ENCODE measurements around the gene NDUFC1. TPM values are rescaled to one million over a fixed set of nuclear protein-coding genes. Genes with fewer than 3 reads are reported as not detected.
A peak's percentile ranks its signal among the peaks of the same experiment; 100 is the strongest.

Gene NDUFC1
- total and polyA plus RNA-seq, 2 experiments from 2014 or later = 31.8 to 367 TPM

DNA sequence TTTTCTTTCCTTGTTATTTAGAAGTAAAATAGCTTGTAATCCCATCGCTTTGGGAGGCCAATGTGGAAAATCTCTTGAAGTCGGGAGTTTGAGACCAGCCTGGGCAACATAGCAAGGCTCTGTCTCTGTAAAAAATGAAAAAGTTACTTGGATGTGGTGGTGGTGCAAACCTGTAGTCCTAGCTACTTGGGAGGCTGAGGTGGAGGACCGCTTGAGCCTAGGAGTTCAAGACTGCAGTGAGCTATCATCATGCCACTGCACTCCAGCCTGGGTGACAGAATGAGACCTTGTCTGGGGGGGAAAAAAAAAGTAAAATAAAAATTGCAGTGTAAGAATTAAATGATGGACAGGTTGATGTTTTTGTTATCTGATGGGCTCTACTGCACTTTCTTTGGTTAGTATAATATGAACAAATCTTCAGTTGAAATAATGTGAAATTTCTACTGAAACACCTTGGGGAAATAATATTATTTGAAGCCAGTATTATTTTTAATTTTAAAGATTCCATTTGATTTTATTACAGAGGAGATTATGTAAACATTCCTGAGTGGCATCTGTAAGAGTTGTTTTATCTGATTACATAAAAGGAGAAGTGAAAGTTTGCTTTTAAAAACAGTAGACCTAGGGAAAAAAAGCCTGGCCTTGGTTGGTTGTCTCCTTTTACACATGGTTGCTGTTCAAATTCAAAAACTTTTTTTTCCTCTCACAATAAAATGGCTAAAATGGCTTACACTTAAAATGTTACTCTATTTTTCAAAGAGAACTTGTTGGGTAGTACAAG lies 10.5 kb upstream of the NDUFC1 start:
- H3K4me2 ChIP-seq = no peak overlapping the region

More for the DNA sequence above, 10.5 kb upstream of the NDUFC1 start:
- Histone ChIP-seq H3F3A (replicated peaks; ENCODE audit: low read depth) (no peaks in the 10 kb centered on the region), H3K4me1 (ENCODE audit: insufficient read depth) (peaks cover 55% of the 10 kb centered on the region), H3K79me2 (replicated peaks; ENCODE audit: insufficient read depth) (peaks cover 100% of the 10 kb centered on the region), H3K27ac (ENCODE audit: low read depth) (0 out of 2 replicates have a peak overlapping the region, but pooled peaks have one; percentile 4), H3K4me3 (no peak overlapping the region), H3K36me3 (ENCODE audit: insufficient read depth) (no peaks in the 10 kb centered on the region), H2AFZ (no peak overlapping the region), H3K9me2 (ENCODE audit: insufficient read depth) (no peaks in the 10 kb centered on the region), H4K20me1 (replicated peaks; ENCODE audit: insufficient read depth) (peaks cover 56% of the 10 kb centered on the region), H3K27me3 (ENCODE audit: insufficient read depth) (no peaks in the 10 kb centered on the region)
- Mint-ChIP-seq H3K36me3 (ENCODE audit: low read depth) (peaks cover 7% of the 10 kb centered on the region; the same call in 1 of the 3 replicates), H3K4me1 (peaks cover 57% of the 10 kb centered on the region), H3K27ac (peak overlapping the region; percentile 85), H3K4me3 (no peak overlapping the region), H3K9me3 (no peaks in the 10 kb centered on the region), H3K27me3 (ENCODE audit: insufficient read depth, low read depth, poor library complexity) (peaks cover 3% of the 10 kb centered on the region)
- TF ChIP-seq JUNB (IDR thresholded peaks at IDR 0.05; ENCODE audit: unreplicated experiment) = no peak
- no peak for TF ChIP-seq STAT1 (IDR thresholded peaks at IDR 0.05; ENCODE audit: unreplicated experiment)
- no peak for TF ChIP-seq ZNF331 (CRISPR knock-in tag; IDR thresholded peaks at IDR 0.05; ENCODE audit: low read depth)
- TF ChIP-seq ZNF114 (CRISPR knock-in tag; IDR thresholded peaks at IDR 0.05) = no peak
- TF ChIP-seq, protein P1, sequence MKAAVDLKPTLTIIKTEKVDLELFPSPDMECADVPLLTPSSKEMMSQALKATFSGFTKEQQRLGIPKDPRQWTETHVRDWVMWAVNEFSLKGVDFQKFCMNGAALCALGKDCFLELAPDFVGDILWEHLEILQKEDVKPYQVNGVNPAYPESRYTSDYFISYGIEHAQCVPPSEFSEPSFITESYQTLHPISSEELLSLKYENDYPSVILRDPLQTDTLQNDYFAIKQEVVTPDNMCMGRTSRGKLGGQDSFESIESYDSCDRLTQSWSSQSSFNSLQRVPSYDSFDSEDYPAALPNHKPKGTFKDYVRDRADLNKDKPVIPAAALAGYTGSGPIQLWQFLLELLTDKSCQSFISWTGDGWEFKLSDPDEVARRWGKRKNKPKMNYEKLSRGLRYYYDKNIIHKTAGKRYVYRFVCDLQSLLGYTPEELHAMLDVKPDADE (IDR thresholded peaks at IDR 0.05) = no peak
- TF ChIP-seq, protein P2, sequence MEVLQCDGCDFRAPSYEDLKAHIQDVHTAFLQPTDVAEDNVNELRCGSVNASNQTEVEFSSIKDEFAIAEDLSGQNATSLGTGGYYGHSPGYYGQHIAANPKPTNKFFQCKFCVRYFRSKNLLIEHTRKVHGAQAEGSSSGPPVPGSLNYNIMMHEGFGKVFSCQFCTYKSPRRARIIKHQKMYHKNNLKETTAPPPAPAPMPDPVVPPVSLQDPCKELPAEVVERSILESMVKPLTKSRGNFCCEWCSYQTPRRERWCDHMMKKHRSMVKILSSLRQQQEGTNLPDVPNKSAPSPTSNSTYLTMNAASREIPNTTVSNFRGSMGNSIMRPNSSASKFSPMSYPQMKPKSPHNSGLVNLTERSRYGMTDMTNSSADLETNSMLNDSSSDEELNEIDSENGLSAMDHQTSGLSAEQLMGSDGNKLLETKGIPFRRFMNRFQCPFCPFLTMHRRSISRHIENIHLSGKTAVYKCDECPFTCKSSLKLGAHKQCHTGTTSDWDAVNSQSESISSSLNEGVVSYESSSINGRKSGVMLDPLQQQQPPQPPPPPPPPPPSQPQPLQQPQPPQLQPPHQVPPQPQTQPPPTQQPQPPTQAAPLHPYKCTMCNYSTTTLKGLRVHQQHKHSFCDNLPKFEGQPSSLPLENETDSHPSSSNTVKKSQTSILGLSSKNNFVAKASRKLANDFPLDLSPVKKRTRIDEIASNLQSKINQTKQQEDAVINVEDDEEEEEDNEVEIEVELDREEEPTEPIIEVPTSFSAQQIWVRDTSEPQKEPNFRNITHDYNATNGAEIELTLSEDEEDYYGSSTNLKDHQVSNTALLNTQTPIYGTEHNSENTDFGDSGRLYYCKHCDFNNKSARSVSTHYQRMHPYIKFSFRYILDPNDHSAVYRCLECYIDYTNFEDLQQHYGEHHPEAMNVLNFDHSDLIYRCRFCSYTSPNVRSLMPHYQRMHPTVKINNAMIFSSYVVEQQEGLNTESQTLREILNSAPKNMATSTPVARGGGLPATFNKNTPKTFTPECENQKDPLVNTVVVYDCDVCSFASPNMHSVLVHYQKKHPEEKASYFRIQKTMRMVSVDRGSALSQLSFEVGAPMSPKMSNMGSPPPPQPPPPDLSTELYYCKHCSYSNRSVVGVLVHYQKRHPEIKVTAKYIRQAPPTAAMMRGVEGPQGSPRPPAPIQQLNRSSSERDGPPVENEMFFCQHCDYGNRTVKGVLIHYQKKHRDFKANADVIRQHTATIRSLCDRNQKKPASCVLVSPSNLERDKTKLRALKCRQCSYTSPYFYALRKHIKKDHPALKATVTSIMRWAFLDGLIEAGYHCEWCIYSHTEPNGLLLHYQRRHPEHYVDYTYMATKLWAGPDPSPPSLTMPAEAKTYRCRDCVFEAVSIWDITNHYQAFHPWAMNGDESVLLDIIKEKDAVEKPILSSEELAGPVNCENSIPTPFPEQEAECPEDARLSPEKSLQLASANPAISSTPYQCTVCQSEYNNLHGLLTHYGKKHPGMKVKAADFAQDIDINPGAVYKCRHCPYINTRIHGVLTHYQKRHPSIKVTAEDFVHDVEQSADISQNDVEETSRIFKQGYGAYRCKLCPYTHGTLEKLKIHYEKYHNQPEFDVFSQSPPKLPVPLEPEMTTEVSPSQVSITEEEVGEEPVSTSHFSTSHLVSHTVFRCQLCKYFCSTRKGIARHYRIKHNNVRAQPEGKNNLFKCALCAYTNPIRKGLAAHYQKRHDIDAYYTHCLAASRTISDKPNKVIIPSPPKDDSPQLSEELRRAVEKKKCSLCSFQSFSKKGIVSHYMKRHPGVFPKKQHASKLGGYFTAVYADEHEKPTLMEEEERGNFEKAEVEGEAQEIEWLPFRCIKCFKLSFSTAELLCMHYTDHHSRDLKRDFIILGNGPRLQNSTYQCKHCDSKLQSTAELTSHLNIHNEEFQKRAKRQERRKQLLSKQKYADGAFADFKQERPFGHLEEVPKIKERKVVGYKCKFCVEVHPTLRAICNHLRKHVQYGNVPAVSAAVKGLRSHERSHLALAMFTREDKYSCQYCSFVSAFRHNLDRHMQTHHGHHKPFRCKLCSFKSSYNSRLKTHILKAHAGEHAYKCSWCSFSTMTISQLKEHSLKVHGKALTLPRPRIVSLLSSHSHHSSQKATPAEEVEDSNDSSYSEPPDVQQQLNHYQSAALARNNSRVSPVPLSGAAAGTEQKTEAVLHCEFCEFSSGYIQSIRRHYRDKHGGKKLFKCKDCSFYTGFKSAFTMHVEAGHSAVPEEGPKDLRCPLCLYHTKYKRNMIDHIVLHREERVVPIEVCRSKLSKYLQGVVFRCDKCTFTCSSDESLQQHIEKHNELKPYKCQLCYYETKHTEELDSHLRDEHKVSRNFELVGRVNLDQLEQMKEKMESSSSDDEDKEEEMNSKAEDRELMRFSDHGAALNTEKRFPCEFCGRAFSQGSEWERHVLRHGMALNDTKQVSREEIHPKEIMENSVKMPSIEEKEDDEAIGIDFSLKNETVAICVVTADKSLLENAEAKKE (CRISPR knock-in tag; IDR thresholded peaks at IDR 0.05) = no peak
- TF ChIP-seq, protein P3, sequence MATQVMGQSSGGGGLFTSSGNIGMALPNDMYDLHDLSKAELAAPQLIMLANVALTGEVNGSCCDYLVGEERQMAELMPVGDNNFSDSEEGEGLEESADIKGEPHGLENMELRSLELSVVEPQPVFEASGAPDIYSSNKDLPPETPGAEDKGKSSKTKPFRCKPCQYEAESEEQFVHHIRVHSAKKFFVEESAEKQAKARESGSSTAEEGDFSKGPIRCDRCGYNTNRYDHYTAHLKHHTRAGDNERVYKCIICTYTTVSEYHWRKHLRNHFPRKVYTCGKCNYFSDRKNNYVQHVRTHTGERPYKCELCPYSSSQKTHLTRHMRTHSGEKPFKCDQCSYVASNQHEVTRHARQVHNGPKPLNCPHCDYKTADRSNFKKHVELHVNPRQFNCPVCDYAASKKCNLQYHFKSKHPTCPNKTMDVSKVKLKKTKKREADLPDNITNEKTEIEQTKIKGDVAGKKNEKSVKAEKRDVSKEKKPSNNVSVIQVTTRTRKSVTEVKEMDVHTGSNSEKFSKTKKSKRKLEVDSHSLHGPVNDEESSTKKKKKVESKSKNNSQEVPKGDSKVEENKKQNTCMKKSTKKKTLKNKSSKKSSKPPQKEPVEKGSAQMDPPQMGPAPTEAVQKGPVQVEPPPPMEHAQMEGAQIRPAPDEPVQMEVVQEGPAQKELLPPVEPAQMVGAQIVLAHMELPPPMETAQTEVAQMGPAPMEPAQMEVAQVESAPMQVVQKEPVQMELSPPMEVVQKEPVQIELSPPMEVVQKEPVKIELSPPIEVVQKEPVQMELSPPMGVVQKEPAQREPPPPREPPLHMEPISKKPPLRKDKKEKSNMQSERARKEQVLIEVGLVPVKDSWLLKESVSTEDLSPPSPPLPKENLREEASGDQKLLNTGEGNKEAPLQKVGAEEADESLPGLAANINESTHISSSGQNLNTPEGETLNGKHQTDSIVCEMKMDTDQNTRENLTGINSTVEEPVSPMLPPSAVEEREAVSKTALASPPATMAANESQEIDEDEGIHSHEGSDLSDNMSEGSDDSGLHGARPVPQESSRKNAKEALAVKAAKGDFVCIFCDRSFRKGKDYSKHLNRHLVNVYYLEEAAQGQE (IDR thresholded peaks at IDR 0.05; ENCODE audit: unreplicated experiment) = no peak
- TF ChIP-seq EZH2phosphoT487 (IDR thresholded peaks at IDR 0.05; ENCODE audit: unreplicated experiment) = no peak
- TF ChIP-seq, protein P4, sequence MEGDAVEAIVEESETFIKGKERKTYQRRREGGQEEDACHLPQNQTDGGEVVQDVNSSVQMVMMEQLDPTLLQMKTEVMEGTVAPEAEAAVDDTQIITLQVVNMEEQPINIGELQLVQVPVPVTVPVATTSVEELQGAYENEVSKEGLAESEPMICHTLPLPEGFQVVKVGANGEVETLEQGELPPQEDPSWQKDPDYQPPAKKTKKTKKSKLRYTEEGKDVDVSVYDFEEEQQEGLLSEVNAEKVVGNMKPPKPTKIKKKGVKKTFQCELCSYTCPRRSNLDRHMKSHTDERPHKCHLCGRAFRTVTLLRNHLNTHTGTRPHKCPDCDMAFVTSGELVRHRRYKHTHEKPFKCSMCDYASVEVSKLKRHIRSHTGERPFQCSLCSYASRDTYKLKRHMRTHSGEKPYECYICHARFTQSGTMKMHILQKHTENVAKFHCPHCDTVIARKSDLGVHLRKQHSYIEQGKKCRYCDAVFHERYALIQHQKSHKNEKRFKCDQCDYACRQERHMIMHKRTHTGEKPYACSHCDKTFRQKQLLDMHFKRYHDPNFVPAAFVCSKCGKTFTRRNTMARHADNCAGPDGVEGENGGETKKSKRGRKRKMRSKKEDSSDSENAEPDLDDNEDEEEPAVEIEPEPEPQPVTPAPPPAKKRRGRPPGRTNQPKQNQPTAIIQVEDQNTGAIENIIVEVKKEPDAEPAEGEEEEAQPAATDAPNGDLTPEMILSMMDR (conservative IDR thresholded peaks at IDR 0.05; ENCODE audit: low read depth in 2 of 2) = no peak
- TF ChIP-seq NANOG (IDR thresholded peaks at IDR 0.05; ENCODE audit: borderline replicate concordance) = no peak
- TF ChIP-seq EZH2 (IDR thresholded peaks at IDR 0.05; ENCODE audit: low read depth, unreplicated experiment) = no peak
- TF ChIP-seq POLR2AphosphoS5 (IDR thresholded peaks at IDR 0.05; ENCODE audit: low read depth) = no peak
- TF ChIP-seq CREB1 (CRISPR knock-in tag; IDR thresholded peaks at IDR 0.05; ENCODE audit: low read depth) = no peak
- no peak for ATAC-seq
- DNase-seq (ENCODE audit: low spot score) = no peak
